Memory B cell (primary cell): ENCODE data around the gene WFDC8.

Experiments used
- ATAC-seq: fragments of 150-1000 bp; cut with Tn5 transposase; 2 replicates; pipeline ENCODE4 v1.10.0; 2021; ENCODE audit warnings: low read depth, mild to moderate bottlenecking, moderate library complexity
- DNase-seq, 2 donors: peaks; one replicate each; pipeline ENCODE4 v3.0.0; 2022; ENCODE audit warnings: low spot score in 2 of 2
- H3K27ac Mint-ChIP-seq: one replicate; pipeline ENCODE4 v1.8.0; 2022; ENCODE audit warnings: mild to moderate bottlenecking, moderate library complexity, mixed read lengths
- H3K27me3 Mint-ChIP-seq: one replicate; pipeline ENCODE4 v1.8.0; 2022; ENCODE audit warnings: mixed read lengths
- H3K36me3 Mint-ChIP-seq: one replicate; pipeline ENCODE4 v1.8.0; 2022; ENCODE audit warnings: mild to moderate bottlenecking, mixed read lengths
- H3K4me1 Mint-ChIP-seq: one replicate; pipeline ENCODE4 v1.8.0; 2022; ENCODE audit warnings: mixed read lengths
- H3K4me3 Mint-ChIP-seq: one replicate; pipeline ENCODE4 v1.8.0; 2022; ENCODE audit warnings: mild to moderate bottlenecking, moderate library complexity, mixed read lengths
- H3K9me3 Mint-ChIP-seq: one replicate; pipeline ENCODE4 v1.8.0; 2022; ENCODE audit warnings: mixed read lengths

Gene WFDC8

DNA sequence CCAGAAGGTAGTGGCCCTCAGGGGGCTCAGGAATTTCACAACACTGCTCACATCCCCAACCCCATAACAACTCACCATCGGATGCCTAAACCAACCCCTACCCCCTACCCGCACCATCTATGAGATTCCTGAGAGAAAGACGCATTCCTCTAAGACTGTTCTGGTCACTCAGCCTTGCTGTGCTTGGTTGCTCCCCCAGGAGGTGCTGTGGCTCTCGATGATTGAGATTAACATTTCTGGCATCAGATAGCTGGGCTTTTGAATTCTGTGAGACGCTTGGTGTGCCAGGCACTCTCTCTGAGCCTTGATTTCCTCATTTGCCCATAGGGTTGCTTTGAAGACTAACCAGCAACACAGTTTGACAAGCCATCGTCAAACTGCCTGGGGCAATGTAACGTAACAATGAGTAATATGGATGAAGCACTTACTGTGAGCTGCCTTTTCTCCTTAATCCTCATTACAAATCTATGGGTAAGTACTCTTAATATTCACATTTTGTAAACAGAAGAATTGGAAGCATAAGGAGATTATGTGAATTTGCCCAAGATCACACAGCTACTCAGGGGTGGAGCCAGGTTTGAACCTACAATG lies 40.8 kb downstream of the WFDC8 start:
- Mint-ChIP-seq H3K4me3 (no peak overlapping the region), H3K36me3 (peaks cover 1% of the 10 kb centered on the region), H3K27me3 (peaks cover 22% of the 10 kb centered on the region), H3K4me1 (no peaks in the 10 kb centered on the region), H3K9me3 (peaks cover 3% of the 10 kb centered on the region), H3K27ac (no peak overlapping the region)
- ATAC-seq = no peak
- no peak for DNase-seq

DNA sequence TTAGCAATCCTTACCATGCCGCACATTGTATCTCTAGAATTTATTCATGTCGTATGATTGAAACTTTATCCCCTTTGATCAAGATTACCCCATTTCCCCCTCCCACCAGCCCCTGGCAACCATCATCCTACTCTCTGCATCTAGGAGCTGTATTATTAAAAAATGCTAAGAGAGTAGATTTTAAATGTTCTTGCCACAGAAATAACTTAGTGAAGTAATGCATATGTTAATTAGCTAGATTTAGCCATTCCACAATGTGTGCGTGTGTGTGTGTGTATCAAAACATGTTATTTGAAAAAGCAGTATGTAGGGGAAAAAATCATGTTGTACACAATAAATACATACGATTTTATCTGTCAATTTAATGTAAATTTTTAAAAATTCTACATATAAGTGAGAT lies 51.8 kb downstream of the WFDC8 start:
- DNase-seq (no peak), ATAC-seq (no peak)
- Mint-ChIP-seq H3K4me3 (no peak overlapping the region), H3K36me3 (no peaks in the 10 kb centered on the region), H3K9me3 (no peaks in the 10 kb centered on the region), H3K27me3 (peaks cover 18% of the 10 kb centered on the region), H3K4me1 (no peaks in the 10 kb centered on the region), H3K27ac (no peak overlapping the region)

GRCh38 chr20:45523821-45524220 lies 55.3 kb downstream of the WFDC8 start:
- Mint-ChIP-seq H3K4me3 (no peak overlapping the region), H3K36me3 (no peaks in the 10 kb centered on the region), H3K27me3 (peaks cover 21% of the 10 kb centered on the region), H3K4me1 (no peaks in the 10 kb centered on the region), H3K9me3 (no peaks in the 10 kb centered on the region), H3K27ac (no peak overlapping the region)
- ATAC-seq (no peak), DNase-seq (no peak)

GRCh38 chr20:45518282-45518681 lies 60.8 kb downstream of the WFDC8 start:
- H3K4me3 Mint-ChIP-seq = no peak overlapping the region
- peaks cover 11% of the 10 kb centered on the region for H3K27me3 Mint-ChIP-seq
- H3K9me3 Mint-ChIP-seq = peaks cover 2% of the 10 kb centered on the region
- DNase-seq (no peak), ATAC-seq (no peak)
- no peak overlapping the region for H3K27ac Mint-ChIP-seq
- H3K36me3 Mint-ChIP-seq = no peaks in the 10 kb centered on the region
- no peaks in the 10 kb centered on the region for H3K4me1 Mint-ChIP-seq

- H3K4me3 Mint-ChIP-seq = no peak within 1 kb of the TSS
- H3K36me3 Mint-ChIP-seq = no peaks in the 10 kb centered on the region
- no peak for DNase-seq
- no peak within 1 kb of the TSS for H3K27ac Mint-ChIP-seq
- no peak for ATAC-seq
- H3K4me1 Mint-ChIP-seq = no peaks in the 10 kb centered on the region
- H3K9me3 Mint-ChIP-seq = peaks cover 2% of the 10 kb centered on the region
- peaks cover 12% of the 10 kb centered on the region for H3K27me3 Mint-ChIP-seq
Observed at GRCh38 chr20:45515147-45515913, 63.8 kb downstream of the WFDC8 start, which contains the start of gene SPINT3. TSS of gene SPINT3 (minus strand) at chr20:45515622. CDS start at chr20:45515608, 14 bp downstream.

GRCh38 chr20:45510242-45510862 lies 68.7 kb downstream of the WFDC8 start:
- peaks cover 17% of the 10 kb centered on the region for H3K27me3 Mint-ChIP-seq
- peaks cover 6% of the 10 kb centered on the region for H3K4me1 Mint-ChIP-seq
- H3K4me3 Mint-ChIP-seq = no peak overlapping the region
- no peak for ATAC-seq
- no peaks in the 10 kb centered on the region for H3K36me3 Mint-ChIP-seq
- DNase-seq = no peak
- no peaks in the 10 kb centered on the region for H3K9me3 Mint-ChIP-seq
- no peak overlapping the region for H3K27ac Mint-ChIP-seq

DNA sequence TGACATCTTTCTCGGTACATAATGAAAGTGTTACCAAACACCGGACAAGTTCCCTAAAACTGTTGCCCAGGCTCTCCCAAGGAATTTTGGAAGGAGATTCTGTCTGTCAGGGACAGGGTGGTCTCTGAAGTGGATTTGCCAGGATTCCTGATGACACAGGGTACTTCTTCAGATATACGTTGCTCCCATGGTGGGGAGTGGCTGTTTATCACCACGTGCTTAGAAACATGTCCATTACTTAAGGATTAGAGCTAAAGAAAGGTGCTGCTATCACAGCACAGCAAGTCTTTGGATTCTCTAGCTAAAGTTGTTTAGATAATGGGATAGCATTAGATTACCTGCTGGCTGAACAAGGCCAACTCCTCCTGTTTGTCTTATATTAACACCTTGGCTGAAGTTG lies 70.0 kb downstream of the WFDC8 start:
- Mint-ChIP-seq H3K27me3 (peaks cover 17% of the 10 kb centered on the region), H3K27ac (no peak overlapping the region), H3K36me3 (no peaks in the 10 kb centered on the region), H3K4me1 (peaks cover 6% of the 10 kb centered on the region), H3K4me3 (no peak overlapping the region), H3K9me3 (no peaks in the 10 kb centered on the region)
- DNase-seq (no peak), ATAC-seq (no peak)

GRCh38 chr20:45508068-45508886 lies 70.8 kb downstream of the WFDC8 start:
- H3K27me3 Mint-ChIP-seq = peaks cover 18% of the 10 kb centered on the region
- DNase-seq (no peak), ATAC-seq (no peak)
- no peaks in the 10 kb centered on the region for H3K9me3 Mint-ChIP-seq
- no peak overlapping the region for H3K27ac Mint-ChIP-seq
- H3K4me3 Mint-ChIP-seq = no peak overlapping the region
- H3K4me1 Mint-ChIP-seq = peaks cover 6% of the 10 kb centered on the region
- H3K36me3 Mint-ChIP-seq = no peaks in the 10 kb centered on the region

DNA sequence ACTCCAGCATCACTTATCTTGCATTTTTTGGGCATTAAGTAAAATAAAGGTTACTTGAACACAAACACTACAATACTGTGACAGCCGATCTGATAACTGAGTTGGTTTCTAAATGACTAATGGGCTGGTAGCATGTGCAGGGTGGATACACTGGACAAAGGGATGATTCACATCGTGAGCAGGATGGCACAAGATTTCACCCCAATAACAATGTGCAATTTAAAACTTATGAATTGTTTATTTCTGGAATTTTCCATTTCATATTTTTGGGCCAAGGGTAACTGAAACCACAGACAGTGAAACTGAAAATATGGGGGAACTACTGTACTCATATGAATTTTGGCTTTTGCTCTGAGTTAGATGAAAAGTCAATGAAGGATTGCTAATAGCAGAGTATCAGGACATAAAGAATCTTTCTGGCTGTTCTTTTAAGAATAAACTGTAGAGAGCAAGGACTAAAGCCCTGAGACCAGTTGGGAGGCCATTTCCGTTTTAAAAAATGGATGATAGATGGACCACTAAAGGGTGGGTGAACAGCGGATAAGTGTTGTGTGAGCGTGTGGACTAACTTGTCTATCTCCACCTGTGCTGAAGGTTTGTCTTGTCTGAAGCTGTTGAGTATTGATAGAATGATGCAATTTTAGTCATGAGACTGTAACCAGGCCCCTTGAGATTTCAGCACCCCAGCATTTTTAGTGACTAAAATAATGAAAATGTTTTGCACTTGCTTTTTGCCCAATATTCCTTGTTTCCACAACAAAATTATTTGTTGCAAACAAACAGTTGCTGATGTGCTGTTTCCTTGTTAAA lies 71.9 kb downstream of the WFDC8 start:
- no peak for DNase-seq
- Mint-ChIP-seq H3K4me1 (peaks cover 6% of the 10 kb centered on the region), H3K4me3 (no peak overlapping the region), H3K27ac (no peak overlapping the region), H3K36me3 (no peaks in the 10 kb centered on the region), H3K9me3 (no peaks in the 10 kb centered on the region), H3K27me3 (peaks cover 17% of the 10 kb centered on the region)
- ATAC-seq = no peak

GRCh38 chr20:45506398-45506797 lies 72.7 kb downstream of the WFDC8 start:
- ATAC-seq = no peak
- H3K27me3 Mint-ChIP-seq = peaks cover 18% of the 10 kb centered on the region
- H3K9me3 Mint-ChIP-seq = no peaks in the 10 kb centered on the region
- no peak overlapping the region for H3K4me3 Mint-ChIP-seq
- H3K36me3 Mint-ChIP-seq = no peaks in the 10 kb centered on the region
- H3K27ac Mint-ChIP-seq = no peak overlapping the region
- no peak for DNase-seq
- H3K4me1 Mint-ChIP-seq = peaks cover 6% of the 10 kb centered on the region

DNA sequence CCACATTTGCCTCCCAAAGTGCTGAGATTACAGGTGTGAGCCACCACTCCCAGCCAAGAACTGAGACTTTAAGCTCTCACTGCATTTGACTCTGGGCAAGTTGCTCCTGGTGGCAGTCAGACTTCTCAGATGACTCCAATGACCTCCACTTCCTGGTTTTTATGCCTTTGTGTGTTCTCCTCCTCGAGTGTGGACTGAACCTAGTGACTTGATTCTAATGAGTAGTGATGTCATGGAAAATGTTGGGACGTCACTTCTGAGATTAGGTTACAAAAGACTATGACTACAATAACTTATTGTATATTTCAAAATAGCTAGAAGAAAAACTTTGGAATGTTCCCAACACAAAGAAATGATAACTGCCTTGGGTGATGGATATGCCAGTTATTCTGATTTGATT lies 75.7 kb downstream of the WFDC8 start:
- H3K27me3 Mint-ChIP-seq = peaks cover 16% of the 10 kb centered on the region

DNA sequence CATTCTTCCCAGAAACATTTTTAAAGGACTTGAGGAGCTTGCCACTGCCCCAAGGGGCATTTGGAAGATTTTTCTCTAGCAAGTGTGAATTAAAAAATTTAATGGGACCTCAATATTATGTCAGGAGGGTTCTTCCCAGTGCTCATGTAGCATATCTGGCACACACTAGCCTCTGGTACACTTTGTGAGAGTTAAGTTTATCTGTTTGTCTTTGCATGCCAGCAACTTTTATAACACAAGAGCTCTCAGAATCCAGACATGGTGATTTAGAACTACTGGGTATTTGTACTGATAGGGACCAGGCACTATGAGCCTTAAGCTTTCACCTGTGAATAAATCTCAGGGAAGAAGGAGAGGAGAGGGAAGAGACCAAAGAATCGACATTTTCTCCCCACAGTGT lies 76.5 kb downstream of the WFDC8 start:
- no peaks in the 10 kb centered on the region for H3K36me3 Mint-ChIP-seq
- H3K4me3 Mint-ChIP-seq = no peak overlapping the region
- no peak overlapping the region for H3K27ac Mint-ChIP-seq
- H3K27me3 Mint-ChIP-seq = peaks cover 16% of the 10 kb centered on the region
- DNase-seq (no peak), ATAC-seq (no peak)
- H3K4me1 Mint-ChIP-seq = peaks cover 6% of the 10 kb centered on the region
- no peaks in the 10 kb centered on the region for H3K9me3 Mint-ChIP-seq

More for the DNA sequence above, 75.7 kb downstream of the WFDC8 start:
- H3K4me3 Mint-ChIP-seq = no peak overlapping the region
- H3K36me3 Mint-ChIP-seq = no peaks in the 10 kb centered on the region
- H3K4me1 Mint-ChIP-seq = peaks cover 6% of the 10 kb centered on the region
- ATAC-seq = no peak
- no peak for DNase-seq
- H3K27ac Mint-ChIP-seq = no peak overlapping the region
- H3K9me3 Mint-ChIP-seq = no peaks in the 10 kb centered on the region
